SK-N-DZ (cell line): ENCODE results near the gene MAP2.
A peak's percentile ranks its signal among the peaks of the same experiment; 100 is the strongest.

Source experiments
- DNase-seq: peaks from one replicate; pipeline ENCODE4 v3.0.0-alpha.2; 2015; ENCODE audit warnings: low spot score

MAP2 gene

DNA sequence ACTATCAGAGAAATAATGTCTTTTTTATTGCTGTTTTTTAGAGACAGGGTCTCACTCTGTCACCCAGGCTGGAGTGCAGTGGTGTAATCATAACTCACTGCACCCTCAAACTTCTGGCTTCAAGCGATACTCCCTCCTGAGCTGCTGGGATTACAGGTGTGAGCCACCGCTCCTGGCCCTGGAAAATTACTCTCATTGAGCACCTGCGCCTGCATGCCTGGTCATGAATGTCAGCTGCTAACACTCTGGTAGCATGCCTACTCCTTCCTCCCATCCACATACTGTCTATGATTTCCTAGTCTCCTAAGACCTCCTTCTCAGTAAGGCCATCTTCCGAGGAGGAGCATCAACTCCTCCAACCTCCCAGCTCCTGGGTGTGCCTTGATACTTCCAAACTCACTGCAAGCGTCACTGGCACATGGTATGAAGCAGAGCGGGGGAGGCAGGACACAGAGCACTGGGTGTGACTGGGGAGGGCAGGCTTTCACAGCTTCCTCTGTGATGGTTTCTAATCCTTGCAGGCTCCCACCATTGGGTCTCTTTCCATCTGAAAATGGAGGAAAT, 1.6 kb upstream of the MAP2 start:
- DNase-seq, result no peak

DNA sequence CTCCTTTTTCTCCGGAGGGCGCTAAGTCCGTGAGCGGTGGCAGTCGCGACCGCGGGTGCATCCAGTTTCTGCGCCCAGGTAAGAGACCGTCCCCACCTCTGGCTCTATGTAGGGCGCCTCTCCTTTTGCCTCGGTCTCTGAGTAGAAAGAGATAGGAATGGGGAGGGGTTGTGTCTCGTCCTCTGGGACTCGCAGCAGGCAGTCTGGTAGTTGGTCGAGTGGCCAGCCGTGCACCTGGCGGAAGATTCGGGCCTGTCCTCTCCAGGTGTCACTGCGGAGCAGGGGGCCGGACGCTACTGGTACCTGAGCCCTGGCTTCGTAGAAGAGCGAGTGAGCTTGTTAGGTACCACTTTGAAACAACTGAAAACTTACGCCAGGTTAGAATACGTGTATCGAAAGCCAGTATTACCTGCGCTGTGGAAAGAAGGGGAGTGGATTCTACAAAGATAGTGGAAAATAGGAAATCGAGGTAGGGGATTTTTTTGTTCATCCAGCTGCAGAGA, 403 bp downstream of the MAP2 start:
- DNase-seq, result peak; percentile 34

DNA sequence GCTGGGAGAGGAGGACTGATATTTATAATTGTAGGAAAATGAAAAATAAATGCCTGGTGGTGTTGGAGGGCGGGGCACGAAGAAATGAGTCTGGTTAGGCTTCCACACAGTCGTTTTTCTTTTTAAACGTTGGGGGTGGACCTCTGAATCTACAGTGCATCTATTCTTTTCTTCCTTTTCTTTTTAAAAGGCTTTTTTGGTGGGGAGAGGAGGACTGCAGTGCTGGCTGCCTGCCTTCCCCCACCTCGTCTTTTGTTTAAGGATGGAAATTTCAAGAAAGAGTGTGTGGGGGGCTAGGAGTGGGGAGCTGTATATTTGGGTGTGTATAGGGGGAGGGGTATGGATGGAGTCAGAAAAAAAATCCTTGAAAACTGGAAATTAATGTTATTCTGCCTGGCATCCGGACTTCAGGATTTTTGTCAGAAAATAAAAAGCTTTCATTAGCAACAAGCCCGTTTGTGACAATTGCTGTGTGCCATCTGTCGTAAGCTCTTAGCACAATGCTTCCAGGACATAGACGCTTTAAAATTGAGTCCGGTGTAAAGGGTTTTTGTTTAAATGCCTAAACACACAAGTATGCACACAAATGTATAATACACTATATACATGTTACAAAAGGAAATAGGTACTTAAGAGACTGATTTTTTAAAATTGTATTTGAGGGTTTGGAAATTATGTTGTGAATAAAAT, 1.1 kb downstream of the MAP2 start:
- peak; percentile 4 for DNase-seq

- DNase-seq, result peak; percentile 31
Observed at GRCh38 chr2:209425471-209426071, 1.7 kb downstream of the MAP2 start.

DNA sequence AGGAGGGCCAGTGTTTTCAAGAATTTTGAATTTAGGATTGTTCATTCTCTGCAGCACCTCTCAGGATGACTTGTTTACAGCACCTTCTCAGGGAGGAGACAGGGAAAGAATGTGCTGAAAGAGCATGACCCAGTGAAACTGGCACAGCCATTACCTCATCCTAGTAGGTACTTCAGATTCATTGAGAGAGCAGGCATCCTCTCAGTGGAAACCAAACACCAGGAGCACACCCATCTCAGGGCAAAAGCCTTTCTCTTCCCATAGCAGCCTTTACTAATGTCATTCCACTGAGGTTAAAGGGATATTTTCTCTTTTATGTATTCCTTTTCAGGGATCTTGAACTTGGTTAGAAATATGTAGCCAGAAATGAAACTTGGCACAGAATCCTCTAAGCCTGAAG, 2.6 kb downstream of the MAP2 start:
- no peak for DNase-seq

GRCh38 chr2:209431701-209432100, 7.9 kb downstream of the MAP2 start:
- DNase-seq, result no peak

DNA sequence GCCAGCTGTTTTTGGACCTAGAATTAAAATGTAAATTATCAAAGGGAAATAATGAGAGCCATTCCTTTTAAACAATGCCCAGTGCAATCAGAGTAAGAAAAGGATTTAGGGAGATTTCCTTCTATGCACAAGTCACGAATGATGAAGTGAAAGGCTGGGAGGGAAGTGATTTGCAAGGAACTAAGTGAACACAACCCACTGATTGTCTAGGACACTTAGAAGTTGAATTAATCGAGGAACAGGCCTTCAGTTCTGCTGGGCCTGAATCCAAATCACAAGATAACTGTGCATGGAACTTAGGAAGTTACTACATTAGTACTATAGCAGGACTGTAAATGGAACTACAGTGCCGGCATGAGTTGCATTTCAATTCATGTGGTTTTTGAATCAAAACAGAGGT, 17.7 kb downstream of the MAP2 start:
- no peak for DNase-seq

GRCh38 chr2:209442939-209443338, 19.1 kb downstream of the MAP2 start:
- DNase-seq, result no peak

- no peak for DNase-seq
Observed at GRCh38 chr2:209445485-209445884, 21.6 kb downstream of the MAP2 start.

GRCh38 chr2:209451209-209451834, 27.5 kb downstream of the MAP2 start:
- DNase-seq, result no peak

DNA sequence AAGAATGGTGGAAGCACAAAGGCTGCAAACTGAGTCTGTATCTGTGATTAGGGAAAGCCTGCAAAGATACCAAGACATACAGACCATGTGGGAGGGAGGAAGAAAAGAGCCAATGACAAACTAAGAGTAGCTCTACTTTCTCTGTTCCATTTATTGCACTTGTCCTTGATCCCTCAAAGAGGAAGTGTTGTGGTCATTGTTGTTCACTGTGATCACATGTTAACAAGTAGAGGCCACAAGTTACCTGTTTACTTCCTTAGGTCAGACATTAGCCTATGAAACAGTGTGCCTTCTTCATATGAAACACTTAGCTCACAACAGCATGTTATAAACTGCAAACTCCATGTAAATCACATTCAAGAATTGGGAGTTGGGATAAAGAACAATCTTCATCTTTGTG, 32.6 kb downstream of the MAP2 start:
- DNase-seq, result no peak

DNA sequence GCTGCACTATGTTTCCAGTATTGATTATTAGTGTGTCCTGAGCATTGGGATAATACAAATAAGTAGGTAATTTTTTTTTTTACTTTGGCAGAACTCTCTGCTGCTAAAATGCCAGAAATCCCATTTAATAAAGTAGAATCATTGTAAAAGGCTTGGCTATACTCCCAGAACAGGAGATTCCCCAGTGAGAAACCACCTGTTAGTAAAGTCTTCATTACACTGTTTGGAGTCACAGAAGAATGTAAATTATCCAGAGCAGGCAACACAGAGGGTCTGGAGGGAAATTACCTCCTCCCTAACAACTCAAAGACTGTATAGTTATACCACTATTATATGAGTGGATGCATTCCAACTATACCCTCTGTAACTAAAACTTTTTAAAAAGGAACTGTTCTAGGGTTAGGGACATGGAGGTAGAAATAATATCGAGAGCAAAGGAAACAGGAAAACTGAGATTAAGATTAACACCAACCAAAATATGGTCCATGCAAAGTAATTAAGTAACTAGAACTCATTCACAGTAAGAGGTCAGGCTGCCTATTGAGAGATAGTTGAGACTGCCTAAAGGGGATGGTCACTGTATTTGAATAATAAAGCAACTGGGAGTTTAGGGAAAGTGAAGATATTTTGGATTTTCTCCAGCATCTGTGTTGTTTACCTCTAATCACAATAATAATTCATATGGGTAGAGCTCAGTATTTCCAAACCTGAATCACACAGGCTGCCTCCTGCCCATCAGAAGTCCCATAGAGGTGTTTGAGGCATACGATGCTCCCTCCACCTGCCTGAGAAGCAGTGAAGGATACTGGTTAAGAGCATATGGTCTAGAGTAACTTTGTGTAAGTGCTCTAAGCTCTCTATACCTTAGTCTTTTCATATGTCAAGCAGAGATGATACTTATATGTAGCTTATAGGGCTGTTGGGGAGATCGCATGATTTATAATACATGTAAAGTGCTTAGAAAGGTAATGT, 34.4 kb downstream of the MAP2 start:
- no peak for DNase-seq

DNA sequence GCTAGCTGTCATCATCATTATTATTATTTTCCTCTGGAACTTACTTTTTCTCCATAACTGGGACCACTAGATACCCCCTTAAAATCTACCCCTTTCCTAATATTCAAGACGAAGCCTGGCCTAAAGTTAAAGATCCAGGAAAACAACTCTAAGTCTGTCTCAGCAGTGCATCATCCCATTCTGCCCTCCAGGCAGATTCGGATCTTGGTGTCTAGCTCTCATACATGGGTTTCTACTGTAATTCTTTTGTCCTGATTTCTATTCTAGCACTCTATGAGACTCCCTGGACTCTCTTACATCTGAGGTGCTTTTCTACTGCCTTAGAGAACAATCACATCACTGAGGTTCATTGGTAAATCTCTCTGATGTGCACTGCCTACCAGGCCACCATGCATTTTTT, 35.5 kb downstream of the MAP2 start:
- DNase-seq, result no peak

DNA sequence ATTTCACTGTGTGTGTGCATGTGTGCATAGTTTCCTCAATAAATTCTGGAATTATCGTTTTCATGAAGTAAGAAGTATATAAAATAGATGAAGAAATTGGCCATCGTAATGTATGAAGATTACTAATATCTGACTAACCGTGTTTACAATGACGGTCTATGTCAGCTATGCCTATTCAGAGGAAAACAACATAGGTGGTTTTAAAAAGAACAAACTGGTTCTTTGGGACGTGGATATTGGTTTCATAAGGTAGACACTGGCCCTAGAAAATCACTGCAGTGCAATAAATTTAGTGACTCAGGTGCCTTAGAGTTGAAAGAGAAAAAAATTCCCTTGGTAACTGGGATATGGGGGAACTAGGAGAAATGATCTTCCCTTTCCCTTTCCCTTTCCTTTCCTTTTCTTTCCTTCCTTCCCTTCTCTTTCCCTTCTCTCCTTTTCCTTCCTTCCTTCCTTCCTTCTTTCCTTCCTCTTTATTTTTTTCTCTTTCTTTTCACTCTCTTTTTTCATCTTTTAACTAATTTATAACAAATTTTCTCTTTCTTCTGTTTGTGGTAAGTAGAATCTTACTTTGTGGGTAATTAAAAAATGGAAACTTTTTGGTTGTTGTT, 36.4 kb downstream of the MAP2 start:
- DNase-seq, result no peak

GRCh38 chr2:209463226-209463625, 39.4 kb downstream of the MAP2 start:
- DNase-seq, result no peak

DNA sequence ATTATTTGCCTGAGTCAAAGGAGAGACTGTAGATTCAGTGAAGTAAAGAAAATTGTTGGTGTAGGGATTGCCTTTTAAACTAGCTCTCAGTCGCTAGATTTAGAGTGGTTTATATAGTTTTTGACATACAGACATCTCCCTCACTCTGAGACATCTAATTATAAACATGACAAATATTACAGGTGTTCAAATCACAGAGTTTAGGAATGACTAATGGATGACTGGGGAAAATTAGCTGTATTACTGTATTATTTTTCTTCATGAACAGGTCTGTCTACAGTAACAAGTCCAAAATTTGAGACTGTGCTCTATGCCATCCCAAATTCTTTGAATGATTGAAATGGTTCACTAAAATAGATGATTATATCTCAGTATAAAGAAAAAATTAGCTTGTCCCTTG, 40.0 kb downstream of the MAP2 start:
- no peak for DNase-seq

DNA sequence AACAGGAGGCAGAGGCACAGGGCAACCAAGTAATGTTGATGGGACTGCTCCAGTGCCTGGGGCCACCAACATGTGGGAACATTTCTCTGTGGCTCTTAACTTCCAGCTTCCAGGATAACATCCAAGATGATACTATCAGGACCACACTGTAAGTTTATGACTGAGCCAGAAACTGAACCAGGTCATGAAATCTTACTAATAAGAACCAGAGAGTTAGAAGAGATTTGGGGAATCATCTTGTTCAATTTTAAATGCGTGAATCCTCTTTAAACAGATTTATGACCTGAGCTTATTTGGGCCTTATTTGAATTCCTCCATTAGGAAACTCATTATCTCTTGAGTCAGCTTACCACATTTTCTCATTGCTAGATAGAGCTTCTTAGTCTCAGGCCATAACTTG, 45.0 kb downstream of the MAP2 start:
- DNase-seq, result no peak

DNA sequence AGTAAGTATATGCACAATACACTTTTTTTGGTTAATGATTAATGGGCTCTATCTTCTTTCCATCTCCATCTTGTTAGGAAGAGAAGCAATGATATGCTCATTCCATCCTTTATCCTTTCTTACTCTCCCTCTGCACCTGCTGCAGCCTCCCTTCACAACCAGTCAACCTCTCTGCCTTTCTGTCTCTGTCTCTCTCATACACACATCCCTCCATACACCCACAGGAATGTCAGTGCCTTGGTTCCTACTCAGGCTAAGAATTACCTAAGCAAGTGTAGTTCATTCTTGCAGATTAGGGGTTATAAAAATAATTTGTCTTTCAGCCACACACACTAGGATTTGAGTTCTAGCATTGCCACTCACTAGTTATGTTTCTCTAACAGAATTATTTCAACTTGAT, 45.6 kb downstream of the MAP2 start:
- no peak for DNase-seq

DNA sequence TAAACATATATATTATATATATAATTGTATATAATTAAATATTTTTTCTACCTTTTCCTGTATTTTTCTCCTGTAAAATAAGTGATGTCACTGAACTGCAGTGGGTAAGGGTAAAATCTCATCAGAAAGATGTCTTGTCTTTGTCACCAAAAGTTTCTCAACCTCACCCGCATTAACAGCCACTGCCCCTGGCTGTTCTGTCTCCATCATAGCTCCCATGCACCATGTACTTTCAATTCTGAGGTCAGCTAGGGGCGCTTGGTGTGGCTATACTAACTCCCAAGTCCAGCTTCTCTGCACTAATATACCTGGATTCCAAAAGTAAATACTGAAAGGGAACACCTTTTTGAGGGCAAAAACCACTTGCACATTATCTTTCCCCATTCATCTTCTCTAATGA, 46.6 kb downstream of the MAP2 start:
- no peak for DNase-seq

- DNase-seq, result no peak
Observed at GRCh38 chr2:209471037-209471436, 47.2 kb downstream of the MAP2 start.
